Mesenteric fat pad (tissue), 1 donor: Measurements from ENCODE around the gene AGK. TPM values are rescaled to one million over a fixed set of nuclear protein-coding genes. Genes with fewer than 3 reads are reported as not detected.
"Not testable (repeated sequence)": the region's sequence is repeated elsewhere in the genome, so short reads cannot be mapped to it uniquely, and the experiment has no call there.

Experiments used
- DNase-seq: peaks from one replicate; pipeline ENCODE4 v3.0.0-alpha.2; 2020; ENCODE audit warnings: low spot score
- total RNA-seq: library from RNA; stranded (reverse); fragmentation: NEBNext Ultra II Directional; extraction: Animal tissue kit (Norgen Biotek cat#: 25700); gene quantifications from one replicate; pipeline ENCODE4 v1.2.1, GENCODE V29; 2021
- donor health status: DM: yes; HTN: yes; CAD: no.

AGK gene
- total RNA-seq, 1 donor from 2014 or later: 23.2 TPM

- no peak for DNase-seq
Observed at GRCh38 chr7:141641876-141642275, 90.7 kb downstream of the AGK start.

GRCh38 chr7:141645188-141645587 lies 94.0 kb downstream of the AGK start:
- DNase-seq: no peak

DNA sequence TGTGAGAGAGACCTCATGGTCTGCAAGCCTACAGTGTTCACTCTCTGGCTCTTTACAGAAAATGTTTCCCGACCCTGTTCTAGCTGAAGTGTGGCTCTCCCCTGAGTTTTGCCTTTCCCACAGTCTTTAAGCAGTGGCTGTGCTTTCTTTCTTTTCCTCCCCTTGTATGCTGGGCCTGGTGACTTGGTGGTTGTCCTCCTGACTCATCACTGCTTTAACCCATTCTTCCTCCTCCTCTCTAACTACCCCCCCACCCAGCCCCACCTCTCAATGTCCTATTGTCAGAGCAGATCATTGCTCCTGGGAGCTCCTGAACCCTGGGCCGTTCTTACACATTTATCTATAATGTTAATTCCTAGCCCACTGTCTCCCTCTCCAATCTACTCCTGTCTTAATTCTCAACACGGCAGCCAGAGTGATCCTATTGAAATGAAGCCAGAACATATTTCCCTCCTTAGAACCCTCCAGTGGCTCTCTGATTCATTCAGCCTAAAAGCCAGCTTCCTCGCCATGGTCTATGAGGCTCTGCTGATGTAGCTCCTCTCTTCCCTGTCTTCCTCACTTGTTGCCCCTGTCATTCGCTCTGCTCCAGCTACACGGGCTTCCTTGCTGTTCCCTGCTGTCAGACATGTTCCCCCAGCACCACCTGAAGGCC lies 95.7 kb downstream of the AGK start:
- no peak for DNase-seq

DNA sequence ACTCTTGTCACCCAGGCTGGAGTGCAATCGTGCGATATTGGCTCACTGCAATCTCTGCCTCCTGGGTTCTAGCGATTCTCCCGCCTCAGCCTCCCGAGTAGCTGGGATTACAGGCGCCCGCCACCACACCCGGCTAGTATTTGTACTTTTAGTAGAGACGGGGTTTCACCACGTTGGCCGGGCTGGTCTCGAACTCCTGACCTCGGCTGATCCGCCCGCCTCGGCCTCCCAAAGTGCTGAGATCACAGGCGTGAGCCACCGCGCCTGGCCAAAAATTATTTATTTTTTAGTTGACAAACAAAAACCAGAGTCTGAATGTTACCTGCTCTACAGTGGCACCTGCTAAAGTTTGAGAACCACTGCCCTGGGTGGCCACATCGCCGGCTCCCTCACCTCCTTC lies 96.5 kb downstream of the AGK start:
- not testable (repeated sequence) for DNase-seq

DNA sequence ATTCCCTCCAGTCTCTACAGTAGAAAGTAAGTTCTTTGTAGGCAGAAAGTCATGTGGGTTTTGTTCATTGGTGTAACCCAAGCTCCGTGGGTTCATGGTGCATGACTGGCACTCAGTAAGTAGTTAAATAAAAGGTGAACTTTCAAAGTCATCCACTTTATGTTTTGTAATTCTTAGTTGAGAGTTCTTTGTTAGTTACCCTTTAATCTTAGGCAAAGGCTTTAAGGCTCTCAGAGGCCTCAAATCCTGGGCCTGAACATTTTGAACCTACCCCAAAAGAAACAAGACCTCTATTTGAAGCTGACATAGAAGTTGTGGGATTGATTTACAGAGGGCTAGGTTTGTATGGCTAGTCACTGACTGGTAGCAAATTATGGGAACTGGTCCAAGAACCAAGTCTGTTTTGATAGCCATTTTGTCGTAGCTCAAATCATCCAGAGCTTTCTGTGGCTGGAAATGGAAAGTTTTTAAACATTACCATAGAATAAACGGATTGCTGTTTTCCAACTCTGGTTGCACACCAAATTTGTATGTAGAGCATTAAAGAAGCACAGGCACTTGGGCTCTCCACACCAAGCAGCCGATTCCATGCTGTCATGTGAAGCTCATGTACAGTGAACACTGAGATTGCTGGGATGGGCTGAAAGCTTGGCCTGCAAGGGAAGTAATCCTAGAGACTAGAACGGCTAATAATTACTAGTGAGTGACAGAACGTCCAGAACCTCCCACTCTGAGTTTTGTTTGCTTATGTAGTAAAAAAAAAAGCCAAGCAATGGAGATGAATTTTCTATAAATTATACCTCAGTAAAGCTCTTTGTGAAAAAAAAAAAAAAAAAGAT lies 97.3 kb downstream of the AGK start:
- no peak for DNase-seq

DNA sequence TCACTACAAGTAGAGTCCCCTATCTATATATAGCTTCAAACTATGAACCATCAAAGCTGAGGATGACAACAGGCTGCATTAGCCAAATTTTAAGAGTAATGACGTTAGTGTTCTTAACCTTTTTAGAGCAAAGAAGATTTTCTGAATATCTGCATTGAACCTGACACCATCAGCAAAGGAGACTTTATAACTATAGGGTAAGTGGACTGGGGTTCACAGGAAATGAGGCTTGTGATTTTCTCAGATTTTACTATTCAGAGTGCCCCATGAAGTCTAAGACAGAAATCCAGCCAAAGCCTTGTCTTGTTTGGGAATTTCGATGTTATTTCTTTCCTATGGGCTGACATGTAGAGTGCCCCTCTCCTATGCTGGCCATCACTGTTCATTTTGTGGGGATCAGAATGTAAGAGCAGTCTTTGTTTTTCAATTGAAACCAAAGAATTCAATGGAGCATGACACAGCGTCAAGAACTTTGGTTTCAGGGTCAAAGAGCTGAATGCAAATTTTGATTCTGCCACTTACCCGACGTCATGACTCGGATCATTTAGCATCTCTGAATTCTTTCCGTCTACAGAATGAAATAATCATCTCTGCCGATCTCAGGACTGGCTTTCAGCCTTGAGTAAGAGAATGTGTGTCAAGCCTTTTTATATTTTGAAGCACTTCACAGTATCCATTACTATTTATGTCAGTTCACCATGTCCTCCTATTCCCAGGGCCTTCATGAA lies 98.1 kb downstream of the AGK start:
- no peak for DNase-seq

DNA sequence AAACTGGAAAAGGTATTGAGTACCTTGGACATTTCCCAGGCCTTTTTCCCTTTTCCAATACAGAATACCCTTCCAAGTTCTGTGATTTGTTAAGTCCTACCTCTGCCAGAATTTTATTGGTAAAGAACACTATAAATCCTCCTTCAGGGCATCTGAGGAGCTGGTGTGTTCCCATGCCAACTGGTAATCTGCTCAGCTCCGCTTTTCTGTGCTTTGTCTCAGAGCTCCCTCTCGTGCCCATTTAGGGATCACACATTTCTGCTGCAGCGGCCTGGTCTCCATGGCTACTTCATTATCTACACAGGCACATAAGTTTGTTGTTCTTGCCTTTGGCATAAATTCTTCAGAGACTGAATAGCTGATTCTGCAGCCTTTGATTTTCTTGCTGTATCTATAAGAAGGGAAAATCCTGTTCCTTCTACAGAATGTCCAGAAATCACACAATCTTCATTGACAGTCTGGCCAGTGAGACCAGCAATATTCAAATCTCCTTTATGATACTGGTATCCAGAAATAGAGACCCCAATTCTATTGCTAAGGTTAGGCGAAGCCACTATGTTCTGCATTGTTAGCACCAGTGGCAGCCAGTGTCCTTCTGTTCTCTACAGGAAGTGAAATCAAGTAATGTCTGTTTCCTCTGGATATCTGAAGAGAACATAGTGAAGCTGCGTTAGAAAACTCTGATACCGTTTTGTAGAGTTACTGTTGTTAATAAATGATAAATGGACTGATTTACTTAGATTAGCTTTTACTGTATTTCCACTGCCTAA lies 98.8 kb downstream of the AGK start:
- DNase-seq: no peak

- DNase-seq: no peak
Observed at GRCh38 chr7:141651417-141651816, 100.2 kb downstream of the AGK start.

GRCh38 chr7:141652691-141653090 lies 101.5 kb downstream of the AGK start:
- DNase-seq: no peak

DNA sequence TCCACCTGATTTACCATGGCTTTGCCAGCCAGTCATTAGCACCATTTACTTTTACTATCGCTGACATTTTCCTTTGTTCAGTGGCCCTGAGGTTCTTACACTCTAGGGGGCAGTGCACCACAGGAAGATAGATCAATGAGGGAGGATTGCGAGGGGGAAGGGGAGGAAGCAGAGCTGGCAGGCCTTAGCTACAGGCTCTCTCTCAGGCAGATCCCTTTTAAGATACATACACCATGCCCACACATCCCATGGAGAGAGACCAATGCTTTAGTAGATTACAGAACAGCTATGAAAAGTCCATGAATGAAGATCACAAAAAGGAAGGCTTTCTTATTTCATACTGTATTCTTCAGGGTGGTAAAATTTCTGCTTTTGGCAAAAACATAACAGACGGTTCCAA lies 103.3 kb downstream of the AGK start:
- no peak for DNase-seq

GRCh38 chr7:141659501-141659900 lies 108.3 kb downstream of the AGK start:
- no peak for DNase-seq

DNA sequence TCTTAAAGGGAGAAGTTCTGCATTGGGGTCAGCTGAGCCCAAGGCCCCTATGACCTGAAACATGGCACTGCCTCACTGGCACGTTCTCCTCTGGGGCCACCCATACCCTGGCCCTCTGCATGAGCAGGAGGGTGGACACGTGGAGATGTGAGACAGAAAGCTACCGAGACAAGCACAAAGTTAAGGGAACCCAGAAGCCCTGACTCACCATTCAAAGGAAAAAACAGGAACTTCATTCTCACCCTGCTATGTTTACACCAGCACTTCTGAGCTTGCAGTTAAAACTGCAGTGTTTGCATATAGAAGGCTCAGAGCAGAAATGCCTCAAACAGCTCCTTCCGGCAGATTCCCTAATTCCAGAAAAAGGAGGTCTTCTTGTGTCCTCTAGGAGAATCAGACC lies 109.0 kb downstream of the AGK start:
- no peak for DNase-seq

- DNase-seq: no peak
Observed at GRCh38 chr7:141663081-141663849, 112.1 kb downstream of the AGK start.

DNA sequence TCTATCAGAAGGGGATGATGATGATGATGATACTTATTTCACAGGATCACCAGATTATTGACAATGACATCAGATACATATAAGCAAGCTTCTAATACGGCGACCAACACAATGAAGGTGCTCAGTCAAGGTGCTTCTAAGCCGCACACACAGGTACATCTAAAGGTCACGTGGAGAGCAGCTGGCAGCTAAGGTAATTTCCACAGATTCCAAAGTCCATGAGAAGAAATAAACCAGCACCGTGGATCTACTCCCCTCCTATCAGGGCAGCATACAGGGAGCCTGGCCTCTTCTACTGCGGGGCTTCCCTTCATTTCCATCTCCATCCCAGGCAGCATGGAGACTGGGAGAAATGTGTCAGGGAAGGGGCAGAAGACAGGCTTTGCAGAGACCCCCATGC lies 113.2 kb downstream of the AGK start:
- no peak for DNase-seq

GRCh38 chr7:141665208-141666035 lies 114.2 kb downstream of the AGK start:
- no peak for DNase-seq

- DNase-seq: no peak
Observed at GRCh38 chr7:141666071-141666470, 114.9 kb downstream of the AGK start.

DNA sequence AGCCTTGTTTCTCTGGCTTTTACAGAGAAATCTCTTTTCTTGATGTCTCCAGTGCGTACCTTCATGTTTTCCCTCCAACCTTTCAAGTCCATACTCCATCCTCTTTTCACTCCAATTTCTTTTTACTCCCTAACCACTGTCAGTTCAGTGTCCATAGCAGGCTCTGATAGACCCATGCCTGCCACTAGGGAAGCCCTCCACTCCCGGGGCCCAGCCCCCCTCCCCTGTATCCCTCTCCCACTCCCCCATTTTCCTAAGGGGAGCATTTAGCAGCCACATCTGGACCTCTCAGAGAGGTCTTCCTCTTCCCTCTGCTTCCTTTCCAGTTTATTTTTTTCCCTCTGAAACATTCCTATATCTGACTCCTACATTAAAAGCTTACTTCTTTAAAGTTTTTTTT lies 117.6 kb downstream of the AGK start:
- DNase-seq: no peak

DNA sequence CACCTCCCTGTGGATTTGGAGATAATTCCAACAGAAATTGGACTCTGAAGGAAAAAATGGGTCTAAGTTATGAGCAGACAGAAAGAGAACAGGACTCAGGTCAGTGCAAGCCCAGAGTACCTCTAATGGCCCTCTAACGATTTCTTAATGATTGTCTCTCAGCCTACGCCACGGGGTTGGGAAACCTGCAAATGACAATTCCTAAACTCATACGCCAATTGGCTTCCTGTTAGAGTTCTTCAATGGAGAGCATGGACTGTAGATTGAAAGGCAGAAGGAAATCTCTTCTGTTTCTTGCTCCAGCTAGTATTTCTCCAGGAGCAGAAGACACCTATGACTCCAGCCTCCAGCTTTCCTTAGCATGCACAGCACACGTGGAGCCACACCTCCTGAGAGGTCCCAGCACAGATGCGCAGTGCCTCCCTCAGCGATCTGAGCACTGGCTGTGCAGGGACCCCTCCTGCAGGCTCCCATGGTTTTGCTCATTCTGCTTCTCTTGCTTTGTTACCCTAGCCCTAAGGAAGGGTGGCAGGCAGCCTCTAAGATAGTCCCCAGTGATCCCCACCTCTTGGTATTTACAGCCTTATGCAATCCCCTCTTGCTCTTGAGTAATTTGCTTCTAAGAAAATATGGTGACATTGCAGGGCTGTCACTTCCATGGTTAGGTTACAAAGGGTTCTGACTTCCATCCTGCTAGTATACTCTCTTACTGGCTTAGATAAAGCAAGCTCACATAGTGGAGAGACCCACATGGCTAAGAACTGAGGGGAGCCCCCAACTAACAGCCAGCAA lies 120.7 kb downstream of the AGK start:
- DNase-seq: no peak

- DNase-seq: no peak
Observed at GRCh38 chr7:141673346-141673745, 122.1 kb downstream of the AGK start.
